Smooth muscle cell (in vitro differentiated cells): ENCODE results near the gene IL15RA. TPM values are rescaled to one million over a fixed set of nuclear protein-coding genes. Genes with fewer than 3 reads are reported as not detected.

Experiments used
- DNase-seq: peaks from one replicate; lab custom pipeline; 2025; ENCODE audit not compliant: unreplicated experiment; lab: John Stamatoyannopoulos, UW
- H2AFZ ChIP-seq: fragments of 200-600 bp; sonication (generic); 2 replicates; pipeline ENCODE4 v1.6.0; 2016; ENCODE audit warnings: antibody characterized with exemption, low read depth, mild to moderate bottlenecking
- H3F3A ChIP-seq: fragments of 200-600 bp; sonication (generic); 2 replicates; pipeline ENCODE4 v1.6.0; 2017; ENCODE audit warnings: antibody characterized with exemption, low read depth
- H3K27ac ChIP-seq: fragments of 200-600 bp; sonication (generic); 2 replicates; pipeline ENCODE4 v1.5.1; 2016; ENCODE audit warnings: low read depth, mild to moderate bottlenecking
- H3K27me3 ChIP-seq: fragments of 200-600 bp; sonication (generic); 2 replicates; pipeline ENCODE4 v1.6.1; 2016; ENCODE audit warnings: low read depth, mild to moderate bottlenecking
- H3K36me3 ChIP-seq: fragments of 200-600 bp; sonication (generic); 2 replicates; pipeline ENCODE4 v1.5.1; 2016; ENCODE audit warnings: low read depth
- H3K4me1 ChIP-seq: fragments of 200-600 bp; sonication (generic); 2 replicates; pipeline ENCODE4 v1.5.1; 2016; ENCODE audit warnings: low read depth
- H3K4me2 ChIP-seq: fragments of 200-600 bp; sonication (generic); 2 replicates; pipeline ENCODE4 v1.6.0; 2016; ENCODE audit warnings: mild to moderate bottlenecking
- H3K4me3 ChIP-seq: fragments of 200-600 bp; sonication (generic); 2 replicates; pipeline ENCODE4 v1.5.1; 2016; ENCODE audit warnings: mild to moderate bottlenecking
- H3K79me2 ChIP-seq: fragments of 200-600 bp; sonication (generic); 2 replicates; pipeline ENCODE4 v1.6.0; 2016; ENCODE audit warnings: low read depth, mild to moderate bottlenecking
- H3K9ac ChIP-seq: fragments of 200-600 bp; sonication (generic); 2 replicates; pipeline ENCODE4 v1.6.0; 2016; ENCODE audit warnings: low read depth
- H3K9me3 ChIP-seq: fragments of 200-600 bp; sonication (generic); replicated peaks from 2 replicates; pipeline ENCODE4 v1.5.1; 2016; ENCODE audit warnings: low read depth
- H4K20me1 ChIP-seq: fragments of 200-600 bp; sonication (generic); 2 replicates; pipeline ENCODE4 v1.6.0; 2016; ENCODE audit warnings: low read depth
- WGBS: methylation state at CpG from one replicate; pipeline ENCODE4 v1.1.7; 2016; ENCODE audit warnings: low lambda C conversion rate; 5-methylcytosine and 5-hydroxymethylcytosine counted together
- polyA plus RNA-seq: library from polyadenylated mRNA; unstranded; fragments of >200 nt; fragmentation: Nextera tagmentation; extraction: Ambion mirVana; gene quantifications from 2 replicates; pipeline ENCODE4 v1.2.1, GENCODE V29; 2016
- total RNA-seq: library from RNA; depleted of rRNA; stranded (reverse); fragments of >200 nt; gene quantifications from 2 replicates; pipeline ENCODE4 v1.2.3, GENCODE V29; 2014
- TF ChIP-seq, protein P1 (sequence below): fragments of 200-600 bp; sonication (generic); IDR thresholded peaks from 2 replicates; pipeline ENCODE4 v1.5.1; 2017; ENCODE audit warnings: borderline replicate concordance, mild to moderate bottlenecking, antibody characterized with exemption; ENCODE audit not compliant: insufficient read depth, poor library complexity, severe bottlenecking

Gene IL15RA
- total and polyA plus RNA-seq, 2 experiments from 2014 or later, result 0.23 to 0.54 TPM

GRCh38 chr10:6023661-6024333, 46.5 kb upstream of the IL15RA start:
- no peaks in the 10 kb centered on the region for H3K27me3 ChIP-seq
- TF ChIP-seq, protein P1, sequence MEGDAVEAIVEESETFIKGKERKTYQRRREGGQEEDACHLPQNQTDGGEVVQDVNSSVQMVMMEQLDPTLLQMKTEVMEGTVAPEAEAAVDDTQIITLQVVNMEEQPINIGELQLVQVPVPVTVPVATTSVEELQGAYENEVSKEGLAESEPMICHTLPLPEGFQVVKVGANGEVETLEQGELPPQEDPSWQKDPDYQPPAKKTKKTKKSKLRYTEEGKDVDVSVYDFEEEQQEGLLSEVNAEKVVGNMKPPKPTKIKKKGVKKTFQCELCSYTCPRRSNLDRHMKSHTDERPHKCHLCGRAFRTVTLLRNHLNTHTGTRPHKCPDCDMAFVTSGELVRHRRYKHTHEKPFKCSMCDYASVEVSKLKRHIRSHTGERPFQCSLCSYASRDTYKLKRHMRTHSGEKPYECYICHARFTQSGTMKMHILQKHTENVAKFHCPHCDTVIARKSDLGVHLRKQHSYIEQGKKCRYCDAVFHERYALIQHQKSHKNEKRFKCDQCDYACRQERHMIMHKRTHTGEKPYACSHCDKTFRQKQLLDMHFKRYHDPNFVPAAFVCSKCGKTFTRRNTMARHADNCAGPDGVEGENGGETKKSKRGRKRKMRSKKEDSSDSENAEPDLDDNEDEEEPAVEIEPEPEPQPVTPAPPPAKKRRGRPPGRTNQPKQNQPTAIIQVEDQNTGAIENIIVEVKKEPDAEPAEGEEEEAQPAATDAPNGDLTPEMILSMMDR, result no peak
- no peaks in the 10 kb centered on the region for H4K20me1 ChIP-seq
- WGBS, result 73% methylated on average over 12 of the region's 12 CpGs
- H3F3A ChIP-seq, result no peaks in the 10 kb centered on the region
- no peak overlapping the region for H3K27ac ChIP-seq
- H3K9ac ChIP-seq, result no peak overlapping the region
- no peak overlapping the region for H3K4me2 ChIP-seq
- DNase-seq, result no peak
- H3K36me3 ChIP-seq, result no peaks in the 10 kb centered on the region
- H3K79me2 ChIP-seq, result no peaks in the 10 kb centered on the region
- H3K4me3 ChIP-seq, result no peak overlapping the region
- no peaks in the 10 kb centered on the region for H3K4me1 ChIP-seq
- no peaks in the 10 kb centered on the region for H3K9me3 ChIP-seq
- H2AFZ ChIP-seq, result no peak overlapping the region

GRCh38 chr10:6022660-6023059, 45.3 kb upstream of the IL15RA start:
- H2AFZ ChIP-seq, result no peak overlapping the region
- DNase-seq, result no peak
- no peaks in the 10 kb centered on the region for H3K27me3 ChIP-seq
- no peaks in the 10 kb centered on the region for H3F3A ChIP-seq
- WGBS, result 75% methylated on average over 3 of the region's 3 CpGs
- no peaks in the 10 kb centered on the region for H3K4me1 ChIP-seq
- H4K20me1 ChIP-seq, result no peaks in the 10 kb centered on the region
- no peaks in the 10 kb centered on the region for H3K79me2 ChIP-seq
- TF ChIP-seq, protein P1, result no peak
- H3K4me2 ChIP-seq, result no peak overlapping the region
- no peak overlapping the region for H3K4me3 ChIP-seq
- H3K9ac ChIP-seq, result no peak overlapping the region
- H3K36me3 ChIP-seq, result no peaks in the 10 kb centered on the region
- H3K9me3 ChIP-seq, result no peaks in the 10 kb centered on the region
- H3K27ac ChIP-seq, result no peak overlapping the region

GRCh38 chr10:6020826-6021225, 43.5 kb upstream of the IL15RA start:
- no peaks in the 10 kb centered on the region for H3K79me2 ChIP-seq
- DNase-seq, result no peak
- H3K27me3 ChIP-seq, result no peaks in the 10 kb centered on the region
- H3K4me3 ChIP-seq, result no peak overlapping the region
- TF ChIP-seq, protein P1, result no peak
- H3K4me1 ChIP-seq, result no peaks in the 10 kb centered on the region
- H3K4me2 ChIP-seq, result no peak overlapping the region
- no peaks in the 10 kb centered on the region for H3K9me3 ChIP-seq
- no peaks in the 10 kb centered on the region for H4K20me1 ChIP-seq
- no peak overlapping the region for H2AFZ ChIP-seq
- no peak overlapping the region for H3K27ac ChIP-seq
- no peaks in the 10 kb centered on the region for H3K36me3 ChIP-seq
- no peak overlapping the region for H3K9ac ChIP-seq
- WGBS, result 76% methylated on average over 9 of the region's 9 CpGs
- H3F3A ChIP-seq, result no peaks in the 10 kb centered on the region

DNA sequence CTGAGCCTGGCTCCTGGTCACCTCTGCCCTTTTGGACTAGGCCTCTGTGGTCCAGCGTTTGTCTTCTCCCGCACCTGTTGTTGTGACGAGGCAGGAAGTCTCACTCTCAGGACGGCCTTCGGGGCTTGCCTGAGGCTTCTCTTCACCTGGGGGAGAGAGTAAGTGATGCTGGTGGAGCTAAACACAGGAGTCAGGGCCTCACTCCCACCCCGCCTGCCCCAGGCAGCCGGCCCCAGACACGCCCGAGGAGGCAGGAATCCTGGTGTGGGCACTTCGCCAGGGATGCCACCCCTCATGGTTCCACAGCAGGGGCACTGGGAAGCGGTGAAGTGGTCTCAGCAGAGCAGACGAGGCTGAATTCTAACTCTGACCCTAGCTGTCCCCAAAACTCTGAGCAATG, 42.5 kb upstream of the IL15RA start:
- TF ChIP-seq, protein P1, result no peak
- H3K9me3 ChIP-seq, result no peaks in the 10 kb centered on the region
- no peaks in the 10 kb centered on the region for H3K4me1 ChIP-seq
- H3K9ac ChIP-seq, result no peak overlapping the region
- no peaks in the 10 kb centered on the region for H3K79me2 ChIP-seq
- H4K20me1 ChIP-seq, result no peaks in the 10 kb centered on the region
- H3F3A ChIP-seq, result no peaks in the 10 kb centered on the region
- 94% methylated on average over 12 of the region's 12 CpGs for WGBS
- H2AFZ ChIP-seq, result no peak overlapping the region
- no peak overlapping the region for H3K4me2 ChIP-seq
- H3K36me3 ChIP-seq, result no peaks in the 10 kb centered on the region
- no peaks in the 10 kb centered on the region for H3K27me3 ChIP-seq
- H3K27ac ChIP-seq, result no peak overlapping the region
- DNase-seq, result no peak
- no peak overlapping the region for H3K4me3 ChIP-seq
